ENCODE data around the gene SLC44A5.

DNA sequence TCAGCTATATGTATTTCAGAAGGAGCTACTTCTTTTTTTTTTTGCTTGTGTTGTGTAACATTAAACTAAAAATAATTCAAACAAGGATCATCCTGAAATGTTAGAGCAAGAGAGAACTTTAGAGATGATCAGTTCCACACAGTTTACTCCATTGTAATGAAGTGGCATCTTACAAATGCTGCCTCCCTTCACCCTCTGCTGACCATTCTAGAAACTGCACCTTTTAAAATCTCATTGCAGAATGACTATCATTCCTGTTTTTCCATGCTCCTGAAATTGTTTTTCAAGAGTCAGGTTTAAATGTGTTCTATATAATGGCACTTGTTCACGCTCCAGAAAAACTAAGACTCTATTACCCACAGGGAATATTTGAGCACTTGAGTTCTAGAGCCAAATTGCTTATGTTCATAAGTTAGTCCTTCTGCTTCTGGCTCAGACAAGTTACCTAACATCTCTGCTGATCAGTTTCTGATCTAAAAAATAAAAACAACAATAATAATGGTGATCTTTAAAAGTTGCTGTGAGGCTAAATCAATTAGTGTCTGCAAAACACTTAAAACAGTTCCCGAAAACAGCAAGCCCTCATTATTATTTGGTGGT lies 21.5 kb upstream of the SLC44A5 start:
- TF ChIP-seq, protein P1, sequence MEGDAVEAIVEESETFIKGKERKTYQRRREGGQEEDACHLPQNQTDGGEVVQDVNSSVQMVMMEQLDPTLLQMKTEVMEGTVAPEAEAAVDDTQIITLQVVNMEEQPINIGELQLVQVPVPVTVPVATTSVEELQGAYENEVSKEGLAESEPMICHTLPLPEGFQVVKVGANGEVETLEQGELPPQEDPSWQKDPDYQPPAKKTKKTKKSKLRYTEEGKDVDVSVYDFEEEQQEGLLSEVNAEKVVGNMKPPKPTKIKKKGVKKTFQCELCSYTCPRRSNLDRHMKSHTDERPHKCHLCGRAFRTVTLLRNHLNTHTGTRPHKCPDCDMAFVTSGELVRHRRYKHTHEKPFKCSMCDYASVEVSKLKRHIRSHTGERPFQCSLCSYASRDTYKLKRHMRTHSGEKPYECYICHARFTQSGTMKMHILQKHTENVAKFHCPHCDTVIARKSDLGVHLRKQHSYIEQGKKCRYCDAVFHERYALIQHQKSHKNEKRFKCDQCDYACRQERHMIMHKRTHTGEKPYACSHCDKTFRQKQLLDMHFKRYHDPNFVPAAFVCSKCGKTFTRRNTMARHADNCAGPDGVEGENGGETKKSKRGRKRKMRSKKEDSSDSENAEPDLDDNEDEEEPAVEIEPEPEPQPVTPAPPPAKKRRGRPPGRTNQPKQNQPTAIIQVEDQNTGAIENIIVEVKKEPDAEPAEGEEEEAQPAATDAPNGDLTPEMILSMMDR (IDR thresholded peaks at IDR 0.05) = peak; percentile 76; the same call in 1 of the 2 replicates
- TF ChIP-seq POLR2AphosphoS5 (IDR thresholded peaks at IDR 0.05; ENCODE audit: low read depth, low read length) (no peak), TCF7L2 (IDR thresholded peaks at IDR 0.05; ENCODE audit: low read depth, low read length) (no peak)
- TF ChIP-seq, protein P2, sequence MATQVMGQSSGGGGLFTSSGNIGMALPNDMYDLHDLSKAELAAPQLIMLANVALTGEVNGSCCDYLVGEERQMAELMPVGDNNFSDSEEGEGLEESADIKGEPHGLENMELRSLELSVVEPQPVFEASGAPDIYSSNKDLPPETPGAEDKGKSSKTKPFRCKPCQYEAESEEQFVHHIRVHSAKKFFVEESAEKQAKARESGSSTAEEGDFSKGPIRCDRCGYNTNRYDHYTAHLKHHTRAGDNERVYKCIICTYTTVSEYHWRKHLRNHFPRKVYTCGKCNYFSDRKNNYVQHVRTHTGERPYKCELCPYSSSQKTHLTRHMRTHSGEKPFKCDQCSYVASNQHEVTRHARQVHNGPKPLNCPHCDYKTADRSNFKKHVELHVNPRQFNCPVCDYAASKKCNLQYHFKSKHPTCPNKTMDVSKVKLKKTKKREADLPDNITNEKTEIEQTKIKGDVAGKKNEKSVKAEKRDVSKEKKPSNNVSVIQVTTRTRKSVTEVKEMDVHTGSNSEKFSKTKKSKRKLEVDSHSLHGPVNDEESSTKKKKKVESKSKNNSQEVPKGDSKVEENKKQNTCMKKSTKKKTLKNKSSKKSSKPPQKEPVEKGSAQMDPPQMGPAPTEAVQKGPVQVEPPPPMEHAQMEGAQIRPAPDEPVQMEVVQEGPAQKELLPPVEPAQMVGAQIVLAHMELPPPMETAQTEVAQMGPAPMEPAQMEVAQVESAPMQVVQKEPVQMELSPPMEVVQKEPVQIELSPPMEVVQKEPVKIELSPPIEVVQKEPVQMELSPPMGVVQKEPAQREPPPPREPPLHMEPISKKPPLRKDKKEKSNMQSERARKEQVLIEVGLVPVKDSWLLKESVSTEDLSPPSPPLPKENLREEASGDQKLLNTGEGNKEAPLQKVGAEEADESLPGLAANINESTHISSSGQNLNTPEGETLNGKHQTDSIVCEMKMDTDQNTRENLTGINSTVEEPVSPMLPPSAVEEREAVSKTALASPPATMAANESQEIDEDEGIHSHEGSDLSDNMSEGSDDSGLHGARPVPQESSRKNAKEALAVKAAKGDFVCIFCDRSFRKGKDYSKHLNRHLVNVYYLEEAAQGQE (IDR thresholded peaks at IDR 0.05; ENCODE audit: insufficient read depth in 1 of 2, low read depth in 2 of 2, low read length in 1 of 2) = no peak

Measured in Panc1 (cell line).